ENCODE data around the gene POU2AF1.
A peak's percentile ranks its signal among the peaks of the same experiment; 100 is the strongest.

Gene POU2AF1

DNA sequence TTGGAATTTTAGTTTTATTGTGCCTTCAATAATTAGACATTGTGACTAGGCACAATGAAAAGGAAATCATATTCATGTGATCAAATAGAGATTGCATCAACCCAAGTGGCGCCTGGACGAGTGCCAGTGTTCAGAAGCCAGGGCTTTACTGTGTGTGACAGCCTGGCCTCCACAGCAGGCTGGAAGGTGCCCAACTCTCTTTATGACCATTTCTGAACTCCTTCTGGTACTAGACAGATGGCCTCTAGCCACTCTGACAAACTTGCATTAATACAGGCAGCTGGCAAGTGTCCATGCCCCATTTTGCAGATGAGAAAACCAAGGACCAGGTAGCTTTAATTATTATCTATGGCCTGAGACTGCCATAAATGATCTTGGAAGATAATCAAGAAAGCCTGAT lies 8.3 kb upstream of the POU2AF1 start:
- DNase-seq (ENCODE audit: low read depth in 2 of 2): no peak

GRCh38 chr11:111386611-111387150 lies 7.6 kb upstream of the POU2AF1 start:
- no peak for DNase-seq (ENCODE audit: low read depth in 2 of 2)

DNA sequence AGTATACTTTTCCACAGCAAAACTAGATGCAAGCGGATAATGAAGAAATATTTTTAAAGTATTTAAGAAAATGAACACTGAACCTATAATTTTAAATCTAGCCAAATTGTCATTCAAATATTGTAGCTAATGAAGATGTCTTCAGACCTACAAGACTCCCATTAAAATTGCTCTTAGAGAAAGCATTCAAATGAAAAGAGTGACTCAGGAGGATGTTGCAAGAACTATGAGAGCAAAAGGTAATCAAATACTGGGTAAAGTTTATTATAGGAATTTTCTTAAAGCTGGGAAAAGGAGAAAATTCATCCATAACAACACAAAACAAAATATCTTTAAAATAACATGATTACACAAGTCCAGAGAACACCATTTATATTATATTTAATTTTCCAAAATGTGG lies 5.4 kb upstream of the POU2AF1 start:
- DNase-seq (ENCODE audit: low read depth in 2 of 2): no peak

DNA sequence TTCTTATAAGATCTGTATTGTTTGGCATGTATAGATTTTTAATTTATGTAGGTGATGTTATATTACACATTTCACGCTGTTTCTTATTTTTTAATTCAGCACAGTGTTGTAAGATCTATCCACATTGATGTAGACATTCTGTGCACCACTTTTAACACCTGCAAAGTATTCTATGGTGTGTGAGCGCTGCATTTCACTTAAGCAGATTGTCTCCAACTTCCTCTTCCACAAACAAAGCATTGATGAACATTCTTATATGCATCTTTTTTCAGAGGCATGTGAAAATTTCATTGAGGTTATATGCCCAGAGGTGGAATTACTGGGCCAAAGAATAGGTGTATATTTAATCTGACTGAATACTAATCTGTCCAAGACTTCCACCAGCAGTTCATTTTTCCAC lies 3.4 kb upstream of the POU2AF1 start:
- no peak for DNase-seq (ENCODE audit: low read depth in 2 of 2)

GRCh38 chr11:111379602-111380136 lies 594 bp upstream of the POU2AF1 start:
- no peak for DNase-seq (ENCODE audit: low read depth in 2 of 2)

GRCh38 chr11:111378185-111378860 lies 752 bp downstream of the POU2AF1 start:
- DNase-seq (ENCODE audit: low read depth in 2 of 2): no peak

DNA sequence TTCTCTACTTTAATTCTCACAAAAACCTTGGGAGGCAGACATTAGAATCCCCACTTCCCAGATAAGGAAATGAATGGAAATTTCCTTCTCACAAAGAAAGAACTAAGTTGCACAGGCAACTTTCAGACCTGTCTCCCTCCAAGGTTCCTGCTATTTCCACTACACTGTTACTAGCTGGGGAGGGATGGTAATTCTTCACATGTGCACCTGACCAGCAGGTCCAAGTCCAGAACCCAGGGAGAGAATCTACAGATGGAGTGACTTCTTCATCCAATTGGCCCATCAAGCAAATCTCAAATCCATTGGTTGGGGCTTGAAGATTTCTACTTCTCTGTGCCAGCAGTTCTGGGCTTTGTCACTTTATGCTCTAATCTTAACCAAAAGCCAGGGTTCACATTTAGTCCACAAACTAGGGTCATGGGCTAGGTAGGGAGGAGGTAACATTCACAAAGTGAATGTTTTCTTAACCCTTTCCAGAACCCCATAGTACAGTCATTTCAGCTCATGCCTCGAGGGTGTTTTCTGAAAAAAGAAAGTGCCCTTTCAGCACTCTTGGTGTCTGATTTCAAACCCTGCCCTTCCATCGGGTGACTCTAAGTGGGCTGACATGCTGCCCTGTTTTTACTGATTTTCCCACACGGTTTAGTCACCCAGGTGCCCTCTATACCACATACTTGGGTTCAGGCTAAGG lies 2.7 kb downstream of the POU2AF1 start:
- peak; percentile 43 to 44 for DNase-seq (ENCODE audit: low read depth in 2 of 2)

DNA sequence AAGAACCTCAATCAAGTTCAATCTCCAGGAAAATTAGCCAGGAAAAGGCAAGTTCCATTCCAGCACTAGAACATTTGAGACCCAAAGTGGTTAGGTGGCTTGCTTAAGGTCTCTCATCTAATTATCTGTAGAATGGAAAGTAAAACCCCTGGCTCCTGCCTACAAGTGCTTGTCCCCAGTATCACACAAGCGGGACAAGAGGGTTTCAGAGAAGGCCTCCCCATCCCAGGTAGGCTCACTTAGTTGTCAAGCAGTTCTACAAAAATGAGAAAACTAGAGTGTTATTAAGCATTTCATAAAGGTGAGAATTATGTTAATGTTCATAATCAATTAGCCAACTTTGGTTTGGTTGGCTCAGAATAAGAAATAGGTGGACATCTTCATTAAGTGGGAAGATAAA lies 5.5 kb downstream of the POU2AF1 start:
- no peak for DNase-seq (ENCODE audit: low read depth in 2 of 2)

DNA sequence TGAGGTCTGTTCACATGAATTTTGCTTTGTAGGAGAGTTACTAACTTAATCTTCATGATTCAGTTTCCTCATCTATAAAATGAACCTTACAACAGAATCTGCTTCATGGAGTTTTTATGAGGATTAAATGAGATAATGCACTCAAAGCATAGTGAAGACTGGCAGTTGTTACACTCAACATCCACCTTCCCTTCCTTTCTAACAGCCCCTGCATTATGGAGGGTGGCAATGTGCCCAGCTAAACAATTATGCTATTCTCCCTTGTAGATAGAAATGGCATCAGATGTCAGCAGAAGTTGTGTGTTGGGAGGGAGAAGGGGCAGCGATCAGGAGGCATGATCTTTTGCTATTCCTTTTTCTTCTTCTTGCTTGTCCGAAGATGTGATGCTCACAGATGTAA lies 6.5 kb downstream of the POU2AF1 start:
- no peak for DNase-seq (ENCODE audit: low read depth in 2 of 2)

GRCh38 chr11:111370902-111371578 lies 8.0 kb downstream of the POU2AF1 start:
- peak; percentile 36 to 40 for DNase-seq (ENCODE audit: low read depth in 2 of 2)

GRCh38 chr11:111370270-111370901 lies 8.7 kb downstream of the POU2AF1 start:
- no peak for DNase-seq (ENCODE audit: low read depth in 2 of 2)

DNA sequence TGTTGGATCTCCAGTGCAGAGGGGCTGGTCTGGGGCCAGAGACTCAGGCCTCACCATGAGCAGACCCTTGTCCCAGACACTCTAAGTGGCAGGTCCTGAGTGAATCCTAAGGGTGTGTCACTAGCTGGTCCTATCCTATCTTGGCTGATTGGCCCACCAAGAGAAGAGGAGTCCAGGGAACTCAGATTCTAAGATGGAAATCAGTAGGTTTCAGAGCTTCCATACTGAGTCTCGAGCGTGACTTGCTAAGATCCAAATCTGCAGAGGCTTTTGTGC lies 10.9 kb downstream of the POU2AF1 start:
- no peak for DNase-seq (ENCODE audit: low read depth in 2 of 2)

- DNase-seq (ENCODE audit: low read depth in 2 of 2): no peak
These were observed 11.4 kb downstream of the POU2AF1 start for GRCh38 chr11:111367411-111368284.

DNA sequence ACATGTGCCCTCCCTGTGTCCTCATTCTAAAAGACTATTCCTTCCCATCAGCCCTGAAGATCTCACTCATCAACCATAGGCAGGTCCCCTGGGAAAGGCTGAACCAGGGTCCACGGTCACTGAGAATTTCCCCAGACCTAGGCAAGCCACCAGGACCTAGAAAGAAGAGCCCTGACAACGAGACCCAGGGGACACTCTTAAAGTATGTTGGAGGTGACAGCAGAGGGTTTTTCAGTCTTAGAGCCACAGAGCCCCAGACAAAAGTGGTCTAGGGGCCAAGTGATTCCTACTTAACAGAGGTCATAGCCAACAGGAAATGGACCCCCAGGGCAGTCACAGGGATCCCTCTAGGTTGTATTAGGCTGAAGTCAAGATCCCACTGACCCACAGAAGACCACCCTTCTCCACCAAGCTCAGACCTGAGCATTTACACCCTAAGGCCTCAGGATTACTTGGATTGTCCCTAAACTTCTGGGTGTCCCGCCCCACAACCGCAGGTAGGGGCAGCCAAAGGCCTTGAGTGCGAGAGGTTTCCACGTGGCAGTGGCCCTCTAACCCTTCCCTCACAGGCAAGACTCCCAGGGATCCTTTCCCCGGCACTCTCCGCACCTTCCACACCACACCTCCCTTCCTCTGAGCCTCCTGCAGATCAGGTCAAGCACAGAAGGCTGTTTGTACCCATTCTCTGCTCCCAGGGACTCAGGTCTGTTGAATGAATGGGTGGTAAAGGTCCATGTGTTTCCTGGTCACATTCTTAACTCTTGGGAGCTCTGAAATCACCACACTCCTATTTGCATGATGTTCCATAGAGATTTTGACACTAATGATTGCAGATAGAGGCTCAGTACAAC lies 12.3 kb downstream of the POU2AF1 start:
- no peak for DNase-seq (ENCODE audit: low read depth in 2 of 2)

- DNase-seq (ENCODE audit: low read depth in 2 of 2): no peak
These were observed 13.1 kb downstream of the POU2AF1 start for GRCh38 chr11:111365722-111366559.

GRCh38 chr11:111364503-111364902 lies 14.6 kb downstream of the POU2AF1 start:
- DNase-seq (ENCODE audit: low read depth in 2 of 2): no peak

DNA sequence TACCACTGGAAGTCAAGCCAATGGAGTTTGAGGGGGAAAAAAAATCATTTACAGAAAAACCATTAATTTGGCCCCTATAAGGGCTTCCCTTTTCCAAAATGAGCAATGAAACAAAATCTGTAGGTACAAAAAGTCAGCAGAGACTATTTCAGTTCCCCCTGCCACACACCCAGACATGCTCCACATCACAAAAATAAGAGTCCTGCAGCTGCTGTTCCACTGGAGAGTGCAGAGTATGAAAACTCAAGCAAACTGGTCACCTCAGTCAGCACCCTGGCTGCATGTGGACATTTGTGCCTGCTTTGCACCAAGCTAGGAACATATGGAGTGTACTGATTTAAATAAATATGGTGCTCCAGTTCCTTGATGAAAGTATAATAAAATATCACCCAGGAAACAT lies 15.1 kb downstream of the POU2AF1 start:
- no peak for DNase-seq (ENCODE audit: low read depth in 2 of 2)

DNA sequence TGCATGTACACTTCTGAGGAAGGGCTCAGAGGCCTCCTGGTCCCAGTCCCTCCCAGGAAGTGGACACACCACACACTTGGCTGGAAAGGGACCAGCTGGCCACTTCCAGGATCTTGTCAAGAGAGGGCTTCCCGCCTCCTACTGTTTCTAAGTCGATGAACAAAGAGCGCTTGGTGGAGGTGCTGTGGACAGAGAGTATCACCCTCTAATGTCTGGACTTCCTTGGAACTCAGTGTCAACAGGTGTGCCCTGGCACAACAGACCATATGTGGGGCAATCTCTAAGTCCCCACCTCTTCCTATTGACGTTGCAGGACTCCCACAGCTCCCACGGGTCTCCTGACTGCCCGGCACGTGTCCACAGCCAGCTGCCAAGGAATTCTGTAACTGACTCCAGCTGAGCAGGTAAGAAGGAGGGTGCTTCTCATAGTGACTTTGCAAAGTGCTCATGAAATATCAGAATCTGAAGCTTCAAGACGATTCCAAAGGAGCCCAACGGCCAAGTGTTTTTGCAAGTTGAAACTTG lies 16.1 kb downstream of the POU2AF1 start:
- no peak for DNase-seq (ENCODE audit: low read depth in 2 of 2)

DNA sequence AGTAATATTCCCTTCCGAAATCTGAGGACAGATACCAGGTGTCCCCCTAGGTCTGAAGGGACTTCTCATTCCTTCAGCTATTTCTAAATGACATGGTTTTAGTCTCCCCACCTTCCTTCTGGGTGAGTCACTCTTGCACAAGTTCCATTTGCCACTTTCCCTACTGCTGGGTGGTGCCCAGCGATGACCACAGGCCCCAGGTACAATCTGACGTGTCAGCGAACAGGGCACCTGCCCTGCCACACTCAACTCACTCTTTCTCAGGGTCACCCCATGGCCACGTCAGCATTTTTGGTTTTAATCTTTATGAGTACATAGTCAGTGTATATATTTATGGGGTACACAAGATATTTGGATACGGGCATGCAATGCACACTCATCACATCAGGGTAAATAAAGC lies 17.2 kb downstream of the POU2AF1 start:
- DNase-seq (ENCODE audit: low read depth in 2 of 2): no peak
